Urothelium cell line (cell line): ENCODE data around the gene SEPTIN7.
A peak's percentile ranks its signal among the peaks of the same experiment; 100 is the strongest.
"Not testable (repeated sequence)": the region's sequence is repeated elsewhere in the genome, so short reads cannot be mapped to it uniquely, and the experiment has no call there.

Experiments used
- DNase-seq: peaks from one replicate; pipeline ENCODE4 v3.0.0; 2011; ENCODE audit warnings: low spot score, mixed read lengths
- FAIRE-seq: peaks from 2 replicates; lab custom pipeline; 2011; peaks lifted over from hg19 to GRCh38; lab: Jason Lieb, UNC

The SEPTIN7 gene

GRCh38 chr7:35800718-35801391 is at the start of gene SEPTIN7:
Gene SEPTIN7 (plus strand): TSS chr7:35801057. CDS start chr7:35801210, 153 bp downstream.
- DNase-seq (peak; percentile 99), FAIRE-seq (peak; percentile 99)

- FAIRE-seq (no peak), DNase-seq (no peak)
These were observed 48.1 kb upstream of the SEPTIN7 start for GRCh38 chr7:35752742-35753141.

- FAIRE-seq (no peak), DNase-seq (no peak)
These were observed 46.9 kb upstream of the SEPTIN7 start for GRCh38 chr7:35753761-35754603.

GRCh38 chr7:35754741-35755140 is 46.1 kb upstream of the SEPTIN7 start:
- no peak for FAIRE-seq
- DNase-seq = no peak

- no peak for FAIRE-seq
These were observed 45.1 kb upstream of the SEPTIN7 start for GRCh38 chr7:35755711-35756110.

GRCh38 chr7:35756453-35756852 is 44.4 kb upstream of the SEPTIN7 start:
- FAIRE-seq = not testable (repeated sequence)

More at GRCh38 chr7:35755711-35756110, 45.1 kb upstream of the SEPTIN7 start:
- DNase-seq = no peak

GRCh38 chr7:35757574-35757973 is 43.3 kb upstream of the SEPTIN7 start:
- no peak for FAIRE-seq

More at GRCh38 chr7:35756453-35756852, 44.4 kb upstream of the SEPTIN7 start:
- not testable (repeated sequence) for DNase-seq

GRCh38 chr7:35758421-35758820 is 42.4 kb upstream of the SEPTIN7 start:
- FAIRE-seq (no peak), DNase-seq (no peak)

More at GRCh38 chr7:35757574-35757973, 43.3 kb upstream of the SEPTIN7 start:
- DNase-seq = no peak

GRCh38 chr7:35760143-35760745 is 40.6 kb upstream of the SEPTIN7 start:
- DNase-seq (no peak), FAIRE-seq (no peak)

- DNase-seq (no peak), FAIRE-seq (no peak)
These were observed 38.8 kb upstream of the SEPTIN7 start for GRCh38 chr7:35761871-35762677.

- FAIRE-seq (no peak), DNase-seq (no peak)
These were observed 38.1 kb upstream of the SEPTIN7 start for GRCh38 chr7:35762781-35763180.

GRCh38 chr7:35768346-35768745 is 32.5 kb upstream of the SEPTIN7 start:
- no peak for FAIRE-seq
- DNase-seq = no peak

- no peak for FAIRE-seq
- no peak for DNase-seq
These were observed 29.1 kb upstream of the SEPTIN7 start for GRCh38 chr7:35771776-35772175.

GRCh38 chr7:35773994-35774393 is 26.9 kb upstream of the SEPTIN7 start:
- FAIRE-seq = no peak
- DNase-seq = no peak

- DNase-seq = no peak
- no peak for FAIRE-seq
These were observed 24.2 kb upstream of the SEPTIN7 start for GRCh38 chr7:35776686-35777085.

GRCh38 chr7:35777121-35777520 is 23.7 kb upstream of the SEPTIN7 start:
- FAIRE-seq (no peak), DNase-seq (no peak)

GRCh38 chr7:35780070-35780469 is 20.8 kb upstream of the SEPTIN7 start:
- no peak for FAIRE-seq

GRCh38 chr7:35781200-35781701 is 19.6 kb upstream of the SEPTIN7 start:
- FAIRE-seq = no peak
- DNase-seq = no peak

More at GRCh38 chr7:35780070-35780469, 20.8 kb upstream of the SEPTIN7 start:
- DNase-seq = no peak

GRCh38 chr7:35781767-35782515 is 18.9 kb upstream of the SEPTIN7 start:
- no peak for FAIRE-seq
- no peak for DNase-seq

GRCh38 chr7:35784332-35784731 is 16.5 kb upstream of the SEPTIN7 start:
- DNase-seq (no peak), FAIRE-seq (no peak)
